A673 (cell line): Measurements from ENCODE around the gene P2RY6. TPM values are rescaled to one million over a fixed set of nuclear protein-coding genes. Genes with fewer than 3 reads are reported as not detected.

ENCODE experiments used
- BruUV-seq: library from RNA; stranded (reverse); fragments of 400-500 nt; replicated peaks from 2 replicates; lab custom pipeline; 2021; lab: Mats Ljungman, UMichigan
- CTCF ChIA-PET: fragments of 300-600 bp; sonication (Branson Sonifier 250); formaldehyde crosslinking; loops from one replicate; lab custom pipeline; 2022; ENCODE audit warnings: antibody characterized with exemption; lab: Charles Lee
- POLR2A ChIA-PET: fragments of 300-600 bp; sonication (Branson Sonifier 250); formaldehyde crosslinking; loops from one replicate; lab custom pipeline; 2022; ENCODE audit warnings: antibody characterized with exemption; ENCODE audit not compliant: low non-redundant PET; lab: Charles Lee
- DNase-seq: peaks from one replicate; pipeline ENCODE4 v3.0.0-alpha.2; 2015; ENCODE audit warnings: low spot score
- H3K27ac ChIP-seq: fragments of 200-600 bp; sonication (generic); 2 replicates; pipeline ENCODE4 v1.5.1; 2016; ENCODE audit warnings: mixed run types, low read depth, mild to moderate bottlenecking, mixed read lengths, antibody characterized with exemption, low read length; ENCODE audit not compliant: poor library complexity, severe bottlenecking
- H3K27me3 ChIP-seq: fragments of 200-600 bp; sonication (generic); replicated peaks from 2 replicates; pipeline ENCODE4 v1.6.1; 2017; ENCODE audit warnings: mixed run types, low read depth, mild to moderate bottlenecking, mixed read lengths, antibody characterized with exemption, low read length; ENCODE audit not compliant: insufficient read depth, poor library complexity
- H3K36me3 ChIP-seq: fragments of 200-600 bp; sonication (generic); 2 replicates; pipeline ENCODE4 v1.6.1; 2016; ENCODE audit warnings: mixed run types, mild to moderate bottlenecking, mixed read lengths, antibody characterized with exemption, low read length; ENCODE audit not compliant: insufficient read depth, poor library complexity, severe bottlenecking
- H3K4me1 ChIP-seq: fragments of 200-600 bp; sonication (generic); 2 replicates; pipeline ENCODE4 v1.6.1; 2017; ENCODE audit warnings: mixed run types, mild to moderate bottlenecking, mixed read lengths, antibody characterized with exemption, low read length; ENCODE audit not compliant: insufficient read depth, poor library complexity, severe bottlenecking
- H3K4me3 ChIP-seq: fragments of 200-600 bp; sonication (generic); 2 replicates; pipeline ENCODE4 v1.5.1; 2016; ENCODE audit warnings: low read depth, mixed run types, mild to moderate bottlenecking, mixed read lengths, low read length; ENCODE audit not compliant: poor library complexity, severe bottlenecking
- H3K9me3 ChIP-seq: fragments of 200-600 bp; sonication (generic); 2 replicates; pipeline ENCODE4 v1.6.1; 2016; ENCODE audit warnings: mixed run types, low read depth, mild to moderate bottlenecking, mixed read lengths, antibody characterized with exemption, low read length; ENCODE audit not compliant: poor library complexity, severe bottlenecking
- CTCF ChIP-seq: fragments of 300-800, 200-600 bp; sonication (generic); conservative IDR thresholded peaks from 2 replicates; pipeline ENCODE4 v1.5.1; 2017; ENCODE audit warnings: low read depth, mild to moderate bottlenecking, antibody characterized with exemption, low read length, moderate library complexity, mixed read lengths
- EZH2 ChIP-seq: fragments of 200-600 bp; sonication (generic); IDR thresholded peaks from 2 replicates; pipeline ENCODE4 v1.6.1; 2017; ENCODE audit warnings: borderline replicate concordance, low read depth, mild to moderate bottlenecking, mixed read lengths, antibody characterized with exemption, low read length; ENCODE audit not compliant: poor library complexity, severe bottlenecking
- intact Hi-C: fragments of 100-400 bp; cut with micrococcal nuclease; formaldehyde crosslinking; loops from one replicate; pipeline ENCODE4 v1.10.0; 2022; ENCODE audit not compliant: unreplicated experiment
- total RNA-seq: library from RNA; stranded (reverse); gene quantifications from 2 replicates; pipeline ENCODE4 v1.2.3, GENCODE V29; 2021

Gene P2RY6
- total RNA-seq, 1 experiment from 2014 or later = 0.43 TPM

- H3K4me3 ChIP-seq = peak overlapping the region; percentile 18
- CTCF ChIA-PET = interaction anchor here (0.5 to 1.6 kb wide), 6 partner anchors 10 to 771 kb away, joined by 3 to 6 read pairs (median 4); no protein-coding TSS in a partner anchor
Measured at GRCh38 chr11:73242251-73243092, 29.7 kb upstream of the P2RY6 start.

GRCh38 chr11:73243093-73243485 lies 29.0 kb upstream of the P2RY6 start:
- no peak overlapping the region for H3K4me3 ChIP-seq
- H3K4me1 ChIP-seq = no peaks in the 10 kb centered on the region
- BruUV-seq = no TSS peak
- H3K36me3 ChIP-seq = no peaks in the 10 kb centered on the region
- no peak overlapping the region for H3K27ac ChIP-seq
- H3K27me3 ChIP-seq = no peaks in the 10 kb centered on the region
- no peak for TF ChIP-seq CTCF
- no peak for TF ChIP-seq EZH2
- POLR2A ChIA-PET = no interaction called here
- no peaks in the 10 kb centered on the region for H3K9me3 ChIP-seq
- DNase-seq = no peak
- CTCF ChIA-PET = interaction anchor here (0.6 to 1.6 kb wide), 5 partner anchors 10 to 772 kb away, joined by 3 to 6 read pairs (median 4); no protein-coding TSS in a partner anchor
- intact Hi-C loops = loop anchor here (2.0 to 10.0 kb wide), 2 partner anchors 412 to 518 kb away; no protein-coding TSS in a partner anchor

More at GRCh38 chr11:73242251-73243092, 29.7 kb upstream of the P2RY6 start:
- DNase-seq = peak; percentile 82
- Histone ChIP-seq H3K9me3 (no peaks in the 10 kb centered on the region), H3K27me3 (no peaks in the 10 kb centered on the region), H3K27ac (no peak overlapping the region), H3K4me1 (no peaks in the 10 kb centered on the region), H3K36me3 (no peaks in the 10 kb centered on the region)
- no TSS peak for BruUV-seq
- POLR2A ChIA-PET = no interaction called here
- intact Hi-C loops = loop anchor here (1.0 to 10.0 kb wide), 3 partner anchors 57 to 518 kb away; no protein-coding TSS in a partner anchor
- no peak for TF ChIP-seq EZH2
- TF ChIP-seq CTCF = peak; percentile 99

- Histone ChIP-seq H3K27ac (no peak overlapping the region), H3K4me3 (no peak overlapping the region), H3K36me3 (no peaks in the 10 kb centered on the region), H3K4me1 (no peaks in the 10 kb centered on the region), H3K27me3 (no peaks in the 10 kb centered on the region), H3K9me3 (no peaks in the 10 kb centered on the region)
- no TSS peak for BruUV-seq
- CTCF ChIA-PET = interaction anchor here (0.6 to 0.8 kb wide), 9 partner anchors 8 to 607 kb away, joined by 3 to 8 read pairs (median 6); no protein-coding TSS in a partner anchor
- TF ChIP-seq CTCF (no peak), EZH2 (no peak)
- intact Hi-C loops = loop anchor here (10.0 kb wide), 1 partner anchor 520 kb away; no protein-coding TSS in a partner anchor
- DNase-seq = no peak
- POLR2A ChIA-PET = no interaction called here
Measured at GRCh38 chr11:73244589-73245240, 27.4 kb upstream of the P2RY6 start.
